Tibial nerve (tissue), 4 donors: ENCODE measurements around the gene TNRC6C.
"Not testable (repeated sequence)": the region's sequence is repeated elsewhere in the genome, so short reads cannot be mapped to it uniquely, and the experiment has no call there.

Source experiments
- EP300 ChIP-seq, 2 donors: sonication (generic); formaldehyde crosslinking; IDR thresholded peaks; one replicate each; pipeline ENCODE4 v1.6.1; 2017; ENCODE audit warnings: antibody characterized with exemption in 2 of 2, mild to moderate bottlenecking in 1 of 2
- POLR2A ChIP-seq, 2 donors: fragments of 450-650 bp; IDR thresholded peaks; one replicate each; pipeline ENCODE4 v1.6.1; 2017; ENCODE audit warnings: antibody characterized with exemption in 2 of 2, mild to moderate bottlenecking in 2 of 2, moderate library complexity in 2 of 2
- TF ChIP-seq, protein P1 (sequence below), 5 experiments: fragments of 200-600 bp in 3 of 5; fragments of 450-650 bp in 2 of 5; sonication (generic) in 3 of 5; IDR thresholded peaks; one replicate each; pipeline ENCODE4 v1.5.1; 2016 to 2019; ENCODE audit warnings: antibody characterized with exemption in 5 of 5, mild to moderate bottlenecking in 3 of 5, moderate library complexity in 2 of 5

DNA sequence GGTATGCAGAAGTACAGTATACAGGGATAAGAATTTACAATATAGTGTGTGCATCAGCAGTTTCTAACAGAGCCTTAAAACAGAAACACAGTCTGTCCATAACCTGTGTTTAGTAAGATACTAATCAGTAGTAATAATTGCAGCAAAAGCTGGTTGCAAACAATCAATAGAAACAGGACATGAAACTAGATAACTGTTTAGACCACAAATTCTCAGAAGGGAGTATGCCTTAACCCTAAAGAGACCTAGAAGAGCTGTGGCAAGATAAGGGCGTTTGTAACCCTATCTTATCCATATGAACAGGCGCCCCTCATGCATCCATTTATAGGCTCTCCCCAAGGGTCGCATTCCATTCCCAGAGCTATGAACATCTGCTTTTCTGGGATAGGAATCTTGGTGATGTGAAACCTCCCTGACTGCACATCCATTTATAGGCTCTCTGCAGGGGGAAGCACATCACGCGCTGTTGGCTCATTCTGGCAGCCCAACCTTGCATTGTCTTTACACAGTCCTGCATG is 123.9 kb downstream of the TNRC6C start:
- TF ChIP-seq EP300, POLR2A (IDR thresholded peaks at IDR 0.05): not testable (repeated sequence)
- TF ChIP-seq, protein P1, sequence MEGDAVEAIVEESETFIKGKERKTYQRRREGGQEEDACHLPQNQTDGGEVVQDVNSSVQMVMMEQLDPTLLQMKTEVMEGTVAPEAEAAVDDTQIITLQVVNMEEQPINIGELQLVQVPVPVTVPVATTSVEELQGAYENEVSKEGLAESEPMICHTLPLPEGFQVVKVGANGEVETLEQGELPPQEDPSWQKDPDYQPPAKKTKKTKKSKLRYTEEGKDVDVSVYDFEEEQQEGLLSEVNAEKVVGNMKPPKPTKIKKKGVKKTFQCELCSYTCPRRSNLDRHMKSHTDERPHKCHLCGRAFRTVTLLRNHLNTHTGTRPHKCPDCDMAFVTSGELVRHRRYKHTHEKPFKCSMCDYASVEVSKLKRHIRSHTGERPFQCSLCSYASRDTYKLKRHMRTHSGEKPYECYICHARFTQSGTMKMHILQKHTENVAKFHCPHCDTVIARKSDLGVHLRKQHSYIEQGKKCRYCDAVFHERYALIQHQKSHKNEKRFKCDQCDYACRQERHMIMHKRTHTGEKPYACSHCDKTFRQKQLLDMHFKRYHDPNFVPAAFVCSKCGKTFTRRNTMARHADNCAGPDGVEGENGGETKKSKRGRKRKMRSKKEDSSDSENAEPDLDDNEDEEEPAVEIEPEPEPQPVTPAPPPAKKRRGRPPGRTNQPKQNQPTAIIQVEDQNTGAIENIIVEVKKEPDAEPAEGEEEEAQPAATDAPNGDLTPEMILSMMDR (IDR thresholded peaks at IDR 0.05): not testable (repeated sequence)
